Astrocyte of the cerebellum (primary cell): Measurements from ENCODE around the gene PCDH10.

ENCODE experiments used
- DNase-seq: peaks from one replicate; pipeline ENCODE4 v3.0.0-alpha.2; 2011; ENCODE audit warnings: low read depth
- H3K4me3 ChIP-seq: 2 replicates; pipeline ENCODE4 v1.5.1; 2011; ENCODE audit warnings: mild to moderate bottlenecking, low read depth, low read length, moderate library complexity
- in situ Hi-C: cut with HindIII; loops from 2 replicates; pipeline ENCODE4 v1.10.0; 2017; ENCODE audit warnings: low sequenced_read_pairs
- TF ChIP-seq, protein P1 (sequence below): IDR thresholded peaks from 2 replicates; pipeline ENCODE4 v1.5.1; 2012; ENCODE audit warnings: low read length, low read depth, moderate library complexity, mild to moderate bottlenecking; ENCODE audit errors: missing control alignments

Gene PCDH10

DNA sequence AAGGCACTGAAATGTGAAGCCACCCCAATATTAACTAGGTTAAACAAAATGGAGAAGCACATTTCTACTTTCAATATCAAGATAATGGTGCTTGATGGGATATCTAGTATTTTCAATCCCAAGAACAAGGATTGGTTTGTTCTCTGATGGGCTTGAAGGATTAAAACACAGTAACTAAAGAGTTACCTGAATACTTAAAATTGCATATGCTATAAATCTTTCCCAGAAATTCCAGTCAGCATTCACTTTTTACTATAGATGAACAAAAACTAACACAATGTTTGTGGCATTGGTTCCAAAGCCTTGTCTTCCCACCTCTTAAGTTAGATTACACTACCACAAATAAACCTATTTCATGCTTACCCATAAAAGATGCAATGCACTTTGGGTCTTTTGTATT is 3.9 kb upstream of the PCDH10 start:
- DNase-seq = no peak
- TF ChIP-seq, protein P1, sequence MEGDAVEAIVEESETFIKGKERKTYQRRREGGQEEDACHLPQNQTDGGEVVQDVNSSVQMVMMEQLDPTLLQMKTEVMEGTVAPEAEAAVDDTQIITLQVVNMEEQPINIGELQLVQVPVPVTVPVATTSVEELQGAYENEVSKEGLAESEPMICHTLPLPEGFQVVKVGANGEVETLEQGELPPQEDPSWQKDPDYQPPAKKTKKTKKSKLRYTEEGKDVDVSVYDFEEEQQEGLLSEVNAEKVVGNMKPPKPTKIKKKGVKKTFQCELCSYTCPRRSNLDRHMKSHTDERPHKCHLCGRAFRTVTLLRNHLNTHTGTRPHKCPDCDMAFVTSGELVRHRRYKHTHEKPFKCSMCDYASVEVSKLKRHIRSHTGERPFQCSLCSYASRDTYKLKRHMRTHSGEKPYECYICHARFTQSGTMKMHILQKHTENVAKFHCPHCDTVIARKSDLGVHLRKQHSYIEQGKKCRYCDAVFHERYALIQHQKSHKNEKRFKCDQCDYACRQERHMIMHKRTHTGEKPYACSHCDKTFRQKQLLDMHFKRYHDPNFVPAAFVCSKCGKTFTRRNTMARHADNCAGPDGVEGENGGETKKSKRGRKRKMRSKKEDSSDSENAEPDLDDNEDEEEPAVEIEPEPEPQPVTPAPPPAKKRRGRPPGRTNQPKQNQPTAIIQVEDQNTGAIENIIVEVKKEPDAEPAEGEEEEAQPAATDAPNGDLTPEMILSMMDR = no peak
- no peak overlapping the region for H3K4me3 ChIP-seq
- in situ Hi-C loops = no loop called here

DNA sequence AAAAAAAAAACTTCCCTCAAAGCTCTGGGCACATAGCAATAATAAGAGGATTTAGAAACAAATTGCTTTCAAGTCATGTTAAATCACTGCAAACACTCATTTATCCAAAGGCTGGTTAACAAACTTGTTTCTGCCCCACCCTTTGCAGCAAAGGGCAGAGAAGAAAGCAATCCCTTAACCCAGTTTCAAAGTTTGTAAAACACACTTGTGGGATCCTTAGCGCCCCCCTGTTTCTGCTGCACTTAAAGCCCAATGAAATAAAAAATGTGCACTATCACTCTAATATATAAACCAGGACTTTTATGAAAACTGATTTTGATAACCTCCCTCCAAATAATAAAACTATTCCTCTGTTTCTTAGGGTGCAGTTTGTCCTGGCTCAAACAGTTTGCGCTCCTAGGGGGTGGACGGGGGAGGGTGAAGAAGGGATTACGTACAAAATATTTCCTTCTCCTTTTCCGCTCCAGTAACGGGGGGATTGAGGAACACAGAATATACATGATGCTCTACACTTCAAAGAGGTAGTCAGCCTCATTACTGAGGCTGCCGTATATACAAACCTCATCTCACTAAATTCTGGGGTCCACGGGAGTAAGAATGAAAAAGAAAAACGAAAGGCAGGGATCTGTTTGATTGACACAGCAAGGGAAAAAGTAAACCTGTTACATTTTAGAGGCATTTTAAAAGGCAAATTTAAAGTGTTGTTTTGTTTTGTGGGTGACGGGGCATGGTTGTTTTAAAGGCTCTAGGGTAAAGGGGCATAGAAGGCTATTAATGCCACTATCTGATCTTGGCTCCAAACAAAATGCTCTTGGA is 3.1 kb upstream of the PCDH10 start:
- in situ Hi-C loops = no loop called here
- peak overlapping the region; percentile 59 for H3K4me3 ChIP-seq
- DNase-seq = no peak
- TF ChIP-seq, protein P1 = no peak

GRCh38 chr4:133146574-133147241 is 2.4 kb upstream of the PCDH10 start:
- in situ Hi-C loops = no loop called here
- no peak for DNase-seq
- peak overlapping the region; percentile 59 for H3K4me3 ChIP-seq
- TF ChIP-seq, protein P1 = peak; percentile 99

- TF ChIP-seq, protein P1 = no peak
- peak overlapping the region; percentile 59 for H3K4me3 ChIP-seq
Observed at GRCh38 chr4:133147286-133147821, 1.7 kb upstream of the PCDH10 start.

DNA sequence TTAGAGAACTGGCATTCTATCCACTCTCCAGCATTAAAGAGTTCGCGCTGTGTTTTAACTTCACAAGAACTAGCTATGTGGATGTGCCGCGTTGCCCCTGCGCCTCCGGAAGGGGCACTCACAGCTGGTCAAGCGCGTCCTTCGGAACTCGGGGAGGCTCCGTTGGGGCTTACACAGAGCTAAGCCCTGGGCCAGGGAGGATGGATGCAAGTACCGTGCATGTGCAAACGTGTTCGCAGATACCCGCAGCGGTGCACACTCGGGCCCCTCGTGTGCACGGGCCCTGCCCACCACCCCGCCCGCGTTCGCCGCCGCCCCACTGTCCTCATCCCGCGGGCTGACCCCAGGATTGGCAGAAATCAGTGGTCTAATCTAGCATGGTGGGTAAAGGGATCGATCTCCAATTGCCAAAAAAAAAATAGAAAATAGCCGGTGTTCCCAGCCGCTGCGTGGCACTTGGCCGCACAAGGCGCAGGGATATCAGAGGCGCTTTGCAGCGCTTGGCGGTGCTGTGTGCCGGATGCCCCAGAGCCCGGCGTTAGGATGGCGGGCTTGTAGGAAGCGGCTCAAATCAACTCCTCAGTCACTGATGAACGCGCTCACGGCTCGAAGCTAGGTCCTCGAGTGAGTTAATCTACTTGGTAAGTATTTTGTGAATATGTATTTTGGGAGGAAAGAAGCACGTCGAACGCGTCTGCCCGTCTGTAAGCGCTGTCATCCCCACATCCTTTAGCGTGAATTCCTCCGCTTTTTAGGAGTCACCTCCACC is 989 bp upstream of the PCDH10 start:
- H3K4me3 ChIP-seq = peak overlapping the region; percentile 59
- DNase-seq = no peak
- in situ Hi-C loops = no loop called here
- TF ChIP-seq, protein P1 = peak; percentile 31

More at GRCh38 chr4:133147286-133147821, 1.7 kb upstream of the PCDH10 start:
- DNase-seq = no peak
- in situ Hi-C loops = no loop called here

DNA sequence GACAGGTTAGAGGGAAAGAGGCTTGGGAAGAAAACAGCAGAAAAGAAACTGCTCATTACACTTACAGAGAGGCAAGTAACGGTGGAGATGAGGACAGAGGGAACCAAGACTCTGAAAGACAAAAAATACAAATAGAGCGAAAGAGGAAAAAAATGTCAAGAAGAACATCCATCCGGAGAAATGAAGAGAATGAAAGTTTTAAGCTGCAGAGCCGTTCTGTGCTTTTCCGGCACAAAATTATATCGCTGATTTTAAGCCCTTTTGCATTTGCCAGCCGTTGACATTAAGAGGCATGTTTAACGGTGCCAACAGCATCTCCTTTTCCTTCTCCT is 236 bp downstream of the PCDH10 start:
- in situ Hi-C loops = no loop called here
- TF ChIP-seq, protein P1 = no peak
- DNase-seq = no peak
- peak overlapping the region; percentile 59 for H3K4me3 ChIP-seq
